Dermis blood vessel endothelial cell (primary cell): Measurements from ENCODE around the gene KRT84. TPM values are rescaled to one million over a fixed set of nuclear protein-coding genes. Genes with fewer than 3 reads are reported as not detected.

Experiments
- DNase-seq: peaks from one replicate; pipeline ENCODE4 v3.0.0; 2010
- total RNA-seq: library from RNA; depleted of rRNA; stranded (reverse); fragments of >200 nt; gene quantifications from 2 replicates; pipeline ENCODE4 v1.2.3, GENCODE V29; 2014

Gene KRT84
- total RNA-seq, result not detected in 2 replicates

DNA sequence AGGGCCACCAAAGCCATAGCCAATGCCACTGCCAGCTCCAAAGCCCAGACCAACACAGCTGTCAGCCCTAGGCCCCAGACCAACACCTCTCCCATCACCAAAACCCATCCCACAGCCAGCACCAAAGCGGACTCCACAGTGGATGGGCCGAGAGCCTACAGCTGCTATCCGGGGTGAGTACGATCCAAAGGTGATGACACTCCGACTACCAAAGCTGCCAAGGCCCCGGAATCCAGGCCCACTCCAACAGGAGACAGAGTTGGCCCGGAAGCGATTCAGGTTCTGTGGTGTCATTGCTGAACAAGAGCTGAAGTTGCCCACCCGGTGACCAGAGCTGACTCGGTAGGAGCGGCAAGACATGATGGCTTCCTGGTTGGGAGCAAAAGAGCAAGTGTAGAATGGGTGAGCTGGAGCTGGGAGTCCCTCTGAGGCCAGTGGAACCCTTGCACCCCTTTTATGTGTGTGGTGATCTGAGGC, at the start of gene KRT84:
TSS of gene KRT84 (minus strand) at position 427 of the 477 bp plus-strand sequence. CDS start at position 360, 67 bp downstream.
- DNase-seq, result no peak

- no peak for DNase-seq
These were observed 49.5 kb upstream of the KRT84 start for GRCh38 chr12:52434760-52435530.

DNA sequence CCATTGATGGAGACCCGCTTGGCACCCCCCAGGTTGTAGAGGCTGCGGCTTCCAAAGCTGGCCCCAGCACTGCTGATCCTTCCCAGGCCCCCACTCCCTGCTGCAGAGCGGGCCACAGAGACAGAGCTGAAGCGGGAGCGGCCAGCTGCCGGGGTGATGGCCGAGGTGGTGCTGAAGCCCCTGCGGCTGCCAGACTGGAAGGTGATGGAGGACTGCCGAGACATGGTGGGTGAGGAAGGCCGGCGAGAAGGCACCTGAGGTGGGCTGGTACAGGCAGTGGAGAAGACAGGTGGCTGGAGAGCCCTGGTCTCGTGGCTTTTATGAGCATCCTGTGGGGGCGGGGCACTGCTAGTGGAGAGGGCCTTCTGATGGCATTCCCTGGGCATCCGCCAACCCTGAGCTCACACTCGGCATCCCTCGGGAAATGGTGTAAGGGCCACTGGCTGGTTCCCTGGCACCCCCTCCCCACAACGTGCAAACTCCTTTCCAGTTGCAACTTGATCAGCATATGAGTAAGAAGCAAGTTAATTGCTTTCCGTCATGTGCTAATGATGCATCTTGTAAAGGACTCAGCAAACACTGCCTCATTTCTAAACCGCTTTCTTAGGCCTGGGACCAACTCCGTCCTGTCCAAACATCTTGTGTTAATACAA, 48.8 kb upstream of the KRT84 start, which contains the start of gene KRT75:
TSS of gene KRT75 (minus strand) at position 291 of the 653 bp plus-strand sequence. CDS start at position 224, 67 bp downstream.
- no peak for DNase-seq

DNA sequence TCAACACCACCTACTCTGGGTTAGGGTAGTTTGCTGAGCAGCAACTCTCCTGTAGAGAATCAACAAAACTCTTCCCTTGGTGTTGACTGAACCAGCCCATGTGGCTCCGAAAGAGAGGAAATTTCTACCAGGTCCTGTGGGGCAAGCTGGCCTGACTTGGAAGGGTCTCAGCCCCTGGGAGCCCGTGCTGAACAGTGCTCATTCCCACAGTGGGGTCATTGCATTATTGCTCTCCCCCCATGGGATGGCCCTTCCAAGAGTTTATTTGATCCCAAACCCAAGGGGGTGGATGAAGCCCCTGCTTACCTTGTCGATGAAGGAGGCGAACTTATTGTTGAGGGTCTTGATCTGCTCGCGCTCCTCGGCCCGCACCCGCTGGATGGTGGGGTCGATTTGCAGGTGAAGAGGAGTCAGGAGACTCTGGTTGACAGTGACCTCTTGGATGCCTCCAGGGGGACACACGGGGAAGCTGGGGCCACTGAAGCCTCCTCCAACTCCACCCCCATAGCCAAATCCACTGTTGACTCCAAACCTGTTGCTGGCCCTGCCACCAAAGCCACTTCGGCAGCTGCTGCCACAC, 48.1 kb upstream of the KRT84 start:
- DNase-seq, result no peak

DNA sequence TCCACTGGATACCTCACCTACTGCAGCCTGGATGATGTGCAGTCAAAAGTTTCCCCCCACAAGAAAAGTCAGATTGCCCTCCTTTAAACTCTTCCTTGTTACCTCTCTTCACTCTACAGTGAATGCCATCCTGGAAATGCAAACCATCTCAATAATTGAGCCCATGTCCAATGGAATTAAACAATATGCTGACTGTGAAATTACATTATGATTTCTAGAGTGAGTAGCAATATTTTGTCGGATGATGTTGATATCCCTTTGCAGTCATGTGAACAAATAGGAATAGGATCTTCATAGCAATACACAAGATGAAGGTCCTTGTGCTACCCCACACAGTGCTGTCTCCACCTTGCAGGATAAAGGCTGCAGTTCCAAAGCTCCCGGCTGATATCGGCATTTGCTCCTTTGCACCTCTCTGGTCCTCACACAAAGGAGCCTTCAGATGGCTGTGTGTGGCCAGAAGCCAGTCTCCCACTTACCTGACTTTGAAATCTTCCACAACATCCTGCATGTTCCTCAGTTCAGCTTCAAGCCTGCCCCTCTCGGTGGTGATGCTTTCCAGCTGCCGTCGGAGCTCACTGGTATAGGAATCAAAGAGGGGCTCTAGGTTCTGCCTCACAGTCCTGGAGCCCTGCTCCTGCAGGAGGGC, 47.2 kb upstream of the KRT84 start:
- no peak for DNase-seq

- DNase-seq, result no peak
These were observed 42.7 kb upstream of the KRT84 start for GRCh38 chr12:52428121-52428520.

DNA sequence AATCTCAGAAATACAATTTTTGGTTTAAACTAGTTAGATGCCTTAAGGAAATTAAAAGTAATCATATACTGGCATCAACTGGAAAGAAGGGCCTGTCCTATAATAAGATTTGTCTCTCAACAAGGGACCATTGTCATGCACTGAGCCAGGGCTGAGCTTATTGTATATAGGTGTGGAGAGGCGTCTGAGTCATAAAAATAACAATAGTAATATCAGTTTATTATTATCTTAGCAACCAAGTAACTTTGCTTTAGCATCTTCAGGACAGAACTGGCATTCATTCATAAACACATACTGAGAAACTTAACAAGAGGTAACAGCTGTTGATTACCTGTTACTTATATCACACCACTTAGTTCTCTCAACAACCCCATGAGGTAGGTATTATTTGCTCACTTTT, 41.6 kb upstream of the KRT84 start:
- DNase-seq, result no peak

- DNase-seq, result no peak
These were observed 40.6 kb upstream of the KRT84 start for GRCh38 chr12:52426034-52426433.

- no peak for DNase-seq
These were observed 40.0 kb upstream of the KRT84 start for GRCh38 chr12:52425466-52425865.

- no peak for DNase-seq
These were observed 38.4 kb upstream of the KRT84 start for GRCh38 chr12:52423661-52424500.

GRCh38 chr12:52423035-52423434, 37.6 kb upstream of the KRT84 start:
- no peak for DNase-seq

DNA sequence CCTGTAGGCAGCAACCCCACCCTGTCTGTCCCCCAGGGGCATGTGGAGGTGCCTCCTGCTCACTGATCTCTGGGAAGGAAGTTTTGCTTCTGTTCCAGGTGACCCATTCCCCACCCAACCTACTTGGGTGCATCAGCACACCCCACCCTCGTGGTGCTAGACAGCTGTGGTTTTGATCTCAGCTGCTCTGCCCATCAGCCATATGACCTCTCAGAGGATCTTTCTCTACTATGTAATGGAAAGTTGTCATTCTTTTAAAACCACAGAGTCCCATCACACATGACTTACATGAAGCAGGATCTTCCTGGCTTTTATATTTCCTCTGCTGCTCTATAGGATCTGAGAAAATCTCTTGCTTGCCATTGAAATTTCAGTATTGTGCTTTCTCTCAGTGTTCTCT, 34.2 kb upstream of the KRT84 start:
- DNase-seq, result no peak

GRCh38 chr12:52418576-52419110, 33.2 kb upstream of the KRT84 start:
- DNase-seq, result no peak

DNA sequence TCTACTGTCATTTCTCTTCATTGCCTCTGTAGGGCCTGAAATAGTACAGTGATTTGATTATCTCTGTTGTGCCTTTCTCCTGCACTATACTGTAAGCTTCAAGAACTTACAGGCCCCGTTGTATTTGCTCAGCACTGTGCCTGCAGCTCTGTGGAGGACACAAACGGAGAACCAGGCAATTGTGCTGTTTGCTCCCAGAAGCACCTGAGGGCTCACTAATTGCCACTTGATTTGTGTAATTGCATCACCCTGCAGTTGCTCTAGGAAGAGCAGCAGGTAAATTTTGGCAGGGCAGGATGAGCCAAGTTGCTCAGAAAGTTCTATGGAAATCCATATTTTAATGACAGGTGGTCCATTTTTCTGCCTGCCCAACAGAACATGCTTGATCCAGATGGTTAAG, 32.3 kb upstream of the KRT84 start:
- DNase-seq, result no peak

GRCh38 chr12:52416795-52417194, 31.3 kb upstream of the KRT84 start:
- DNase-seq, result no peak

DNA sequence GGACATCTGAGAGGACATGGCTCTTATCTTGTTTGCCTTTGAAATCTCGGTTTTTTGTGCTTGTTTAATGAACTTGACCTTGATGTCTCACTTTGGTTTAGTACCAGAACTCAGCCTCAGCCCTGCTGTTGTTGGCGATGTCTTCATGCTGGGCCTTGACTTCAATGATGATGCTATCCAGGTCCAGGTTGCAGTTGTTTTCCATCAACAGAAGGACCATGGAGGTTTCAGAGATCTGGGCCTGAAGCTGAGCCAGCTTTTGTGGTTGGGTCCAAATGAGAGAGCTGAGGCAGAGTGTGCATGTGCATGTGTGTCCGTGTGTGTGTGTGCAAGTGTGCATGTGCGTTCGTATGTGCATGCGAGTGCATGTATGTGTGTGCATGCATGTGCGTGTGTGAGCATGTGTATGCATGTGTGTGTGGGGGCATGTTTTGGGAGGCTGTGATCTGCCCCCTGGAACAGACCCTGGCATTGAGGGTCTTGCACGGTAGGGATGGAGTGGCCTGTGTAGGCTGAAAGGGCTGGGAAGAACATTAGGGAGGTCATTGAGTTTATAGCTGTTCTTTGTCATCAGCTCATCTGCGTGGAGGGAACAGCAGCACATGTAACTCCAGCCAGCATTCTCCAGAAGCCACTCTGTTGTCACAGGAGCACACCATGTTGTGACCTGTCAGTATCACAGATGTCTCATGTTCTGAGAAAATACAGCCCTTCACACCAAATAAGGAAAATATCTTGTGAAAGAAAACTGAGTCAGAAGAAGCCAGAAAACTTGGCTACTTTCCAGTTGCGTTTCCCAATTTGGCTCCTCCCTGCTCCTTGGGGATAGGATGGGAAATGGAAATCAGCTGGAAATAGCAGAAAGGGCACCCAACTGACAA, 30.7 kb upstream of the KRT84 start:
- DNase-seq, result peak; percentile 5

- no peak for DNase-seq
These were observed 29.5 kb upstream of the KRT84 start for GRCh38 chr12:52414936-52415335.

DNA sequence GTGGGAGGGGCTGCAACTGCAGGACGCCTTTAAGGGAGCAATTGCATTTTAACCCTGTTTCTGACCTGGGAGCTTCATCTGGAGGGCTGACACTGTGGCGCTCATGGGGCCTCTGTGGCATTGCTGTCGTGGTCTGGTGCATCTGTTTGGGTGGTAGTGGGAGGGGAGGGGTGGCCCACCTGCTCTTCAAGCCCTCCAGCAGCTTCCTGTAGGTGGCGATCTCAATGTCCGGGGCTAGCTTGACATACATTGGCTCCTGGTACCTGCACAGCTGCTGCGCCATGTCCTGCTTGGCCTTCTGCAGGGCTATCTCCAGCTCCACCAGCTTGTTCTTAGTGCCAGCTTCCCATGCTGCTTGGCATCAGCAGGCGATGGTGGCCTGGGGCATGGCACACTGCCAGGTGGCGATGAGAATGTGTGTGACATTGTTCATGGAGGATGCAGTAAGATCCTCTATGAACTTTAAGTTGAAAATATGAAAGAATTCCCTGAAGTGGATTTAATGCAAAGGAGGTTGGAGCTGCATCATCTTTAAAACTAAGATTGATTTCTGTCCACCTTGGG, 28.4 kb upstream of the KRT84 start:
- no peak for DNase-seq

GRCh38 chr12:52413202-52413601, 27.8 kb upstream of the KRT84 start:
- no peak for DNase-seq

DNA sequence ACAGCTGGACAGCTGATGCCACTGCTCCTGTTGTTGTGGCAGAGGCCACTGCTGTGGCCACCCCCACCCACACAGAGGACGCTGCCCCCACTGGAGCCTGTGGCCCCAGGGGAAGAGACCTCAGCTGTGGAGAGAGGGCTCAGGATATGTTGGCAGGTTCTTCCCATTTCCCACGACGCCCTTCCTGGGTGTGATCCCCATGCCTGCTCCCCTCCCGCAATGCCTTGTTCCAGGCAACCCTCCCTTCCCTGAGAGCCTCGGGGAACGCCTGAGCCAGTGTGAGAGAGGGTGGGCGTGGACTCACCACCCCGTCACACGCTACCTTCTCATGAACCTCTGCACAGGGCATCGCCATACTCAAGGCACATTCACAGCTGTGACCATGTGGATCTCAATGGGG, 26.4 kb upstream of the KRT84 start:
- no peak for DNase-seq
